HepG2 (cell line): ENCODE data around the gene SYNJ2. TPM values are rescaled to one million over a fixed set of nuclear protein-coding genes. Genes with fewer than 3 reads are reported as not detected.

Experiments used
- BCL3 ChIP-seq: sonication (generic); formaldehyde crosslinking; IDR thresholded peaks from 2 replicates; pipeline ENCODE4 v1.5.1; 2020; ENCODE audit warnings: mild to moderate bottlenecking, missing genetic modification reagents, moderate library complexity
- CEBPZ ChIP-seq: IDR thresholded peaks from 2 replicates; pipeline ENCODE4 v1.6.1; 2012; ENCODE audit warnings: low read length, improper control_type of control experiment
- HMG20B ChIP-seq: conservative IDR thresholded peaks from 2 replicates; pipeline ENCODE4 v1.6.1; 2016; ENCODE audit warnings: missing genetic modification reagents, missing compliant biosample characterization
- HNRNPUL1 ChIP-seq: fragments of 200-400 bp; formaldehyde crosslinking; IDR thresholded peaks from 2 replicates; pipeline ENCODE4 v1.6.1; 2017; ENCODE audit warnings: low read depth, mild to moderate bottlenecking, low read length, moderate library complexity
- KAT2B ChIP-seq: fragments of 150-350 bp; IDR thresholded peaks from 2 replicates; pipeline ENCODE4 v1.6.1; 2014; ENCODE audit warnings: low read depth, low read length, borderline replicate concordance
- KLF16 ChIP-seq, 2 experiments: sonication (generic) in 1 of 2; formaldehyde crosslinking in 1 of 2; IDR thresholded peaks; 2 replicates each; pipeline versions ENCODE4 v1.6.1 to v1.8.0; 2016 to 2023; ENCODE audit warnings: missing genetic modification reagents in 2 of 2, missing compliant biosample characterization in 1 of 2
- MIXL1 ChIP-seq: IDR thresholded peaks from 2 replicates; pipeline ENCODE4 v1.6.1; 2016
- MLX ChIP-seq: IDR thresholded peaks from 2 replicates; pipeline ENCODE4 v1.6.1; 2016
- NFIC ChIP-seq: IDR thresholded peaks from 2 replicates; pipeline ENCODE4 v1.6.1; 2012; ENCODE audit warnings: mild to moderate bottlenecking, low read length, inconsistent platforms
- SNRNP70 ChIP-seq: fragments of 200-400 bp; formaldehyde crosslinking; IDR thresholded peaks from 2 replicates; pipeline ENCODE4 v1.6.1; 2017; ENCODE audit warnings: mild to moderate bottlenecking, low read depth, low read length, moderate library complexity
- ZBTB44 ChIP-seq: sonication (generic); formaldehyde crosslinking; IDR thresholded peaks from 2 replicates; pipeline ENCODE4 v1.4.0; 2020; ENCODE audit warnings: missing genetic modification reagents
- ZC3H4 ChIP-seq: sonication (generic); formaldehyde crosslinking; IDR thresholded peaks from 2 replicates; pipeline ENCODE4 v1.4.0; 2020; ENCODE audit warnings: missing genetic modification reagents, borderline replicate concordance
- ZNF136 ChIP-seq: sonication (generic); formaldehyde crosslinking; IDR thresholded peaks from 2 replicates; pipeline ENCODE4 v1.8.1; 2022; ENCODE audit warnings: low read depth, mild to moderate bottlenecking, moderate library complexity, missing genetic modification reagents
- ZNF44 ChIP-seq: sonication (generic); formaldehyde crosslinking; IDR thresholded peaks from 2 replicates; pipeline ENCODE4 v1.5.1; 2020; ENCODE audit warnings: mild to moderate bottlenecking, missing genetic modification reagents
- ZNF639 ChIP-seq: conservative IDR thresholded peaks from 2 replicates; pipeline ENCODE4 v1.6.1; 2018; ENCODE audit warnings: missing genetic modification reagents
- ZNF704 ChIP-seq: sonication (generic); formaldehyde crosslinking; IDR thresholded peaks from 2 replicates; pipeline ENCODE4 v1.8.1; 2023; ENCODE audit warnings: mild to moderate bottlenecking, inconsistent platforms, moderate library complexity, missing genetic modification reagents, borderline replicate concordance
- polyA plus RNA-seq, 8 experiments: library from polyadenylated mRNA; depleted of rRNA in 3 of 8; stranded (reverse) in 7 of 8; unstranded in 1 of 8; fragments of >200 nt; fragmentation: Illumina TruSeq in 4 of 8; extraction: Trizol in 4 of 8; gene quantifications; 2 replicates each; pipeline versions ENCODE4 v1.2.1 to v1.2.3, GENCODE V29; 2011 to 2016; ENCODE audit warnings: low read depth in 4 of 8, missing spikeins in 1 of 8, mixed read lengths in 1 of 8; ENCODE audit not compliant: insufficient read depth in 1 of 8
- total RNA-seq, 5 experiments: library from RNA; depleted of rRNA; stranded (reverse); fragments of >200 nt; fragmentation: Illumina TruSeq; extraction: Trizol; gene quantifications; 2 replicates each; pipeline ENCODE4 v1.2.3, GENCODE V29; 2016; ENCODE audit warnings: low read depth in 1 of 5

The SYNJ2 gene
- total and polyA plus RNA-seq, 2 of the 13 experiments (the other 11 are each of a cell fraction or from before 2014, with no cell fraction given), result 39.1 to 57.6 TPM

- TF ChIP-seq ZC3H4 (CRISPR knock-in tag) (no peak), HMG20B (CRISPR knock-in tag) (no peak), MLX (CRISPR knock-in tag) (no peak), SNRNP70 (no peak), ZNF136 (CRISPR knock-in tag) (no peak), MIXL1 (CRISPR knock-in tag) (no peak), ZBTB44 (CRISPR knock-in tag) (no peak), BCL3 (CRISPR knock-in tag) (peak; percentile 77; the same call in 1 of the 2 replicates), ZNF44 (CRISPR knock-in tag) (no peak), HNRNPUL1 (no peak), ZNF639 (CRISPR knock-in tag) (no peak), NFIC (no peak), KLF16 (CRISPR knock-in tag; IDR thresholded peaks at IDR 0.05) (0 out of 4 replicates have a peak, but pooled peaks of 1 of the 2 experiments have one; percentile 10), CEBPZ (no peak), ZNF704 (CRISPR knock-in tag) (0 out of 2 replicates have a peak, but pooled peaks have one; percentile 11), KAT2B (no peak)
These were observed 17.7 kb downstream of the SYNJ2 start (continued) for GRCh38 chr6:157999168-158000051.
